Left ventricle myocardium superior (tissue), 1 donor: ENCODE measurements around the gene SDC1. TPM values are rescaled to one million over a fixed set of nuclear protein-coding genes. Genes with fewer than 3 reads are reported as not detected.
A peak's percentile ranks its signal among the peaks of the same experiment; 100 is the strongest.

ENCODE experiments used
- ATAC-seq: fragments of 200-7000 bp; cut with Tn5 transposase; one replicate; pipeline ENCODE4 v1.9.1; 2020; ENCODE audit warnings: mild to moderate bottlenecking, moderate library complexity
- DNase-seq: peaks from one replicate; pipeline ENCODE4 v3.0.0-alpha.2; 2020
- intact Hi-C: fragments of 100-400 bp; cut with micrococcal nuclease; formaldehyde crosslinking; loops from one replicate; pipeline ENCODE4 v1.11.0; 2022
- total RNA-seq: library from RNA; stranded (reverse); fragmentation: NEBNext Ultra II Directional; extraction: Animal tissue kit (Norgen Biotek cat#: 25700); gene quantifications from one replicate; pipeline ENCODE4 v1.2.1, GENCODE V29; 2021
- donor health status: DM: no; HTN: yes; CAD: no; lungs with severe emphysema.

SDC1 gene
- total RNA-seq, 1 donor from 2014 or later, result 0.42 TPM

GRCh38 chr2:20188851-20189250 is 36.1 kb downstream of the SDC1 start:
- DNase-seq (no peak), ATAC-seq (no peak)
- intact Hi-C loops, result no loop called here

GRCh38 chr2:20188201-20188600 is 36.7 kb downstream of the SDC1 start:
- intact Hi-C loops, result no loop called here
- no peak for DNase-seq

GRCh38 chr2:20187331-20187730 is 37.6 kb downstream of the SDC1 start:
- no peak for DNase-seq
- no peak for ATAC-seq
- intact Hi-C loops, result no loop called here

More at GRCh38 chr2:20188201-20188600, 36.7 kb downstream of the SDC1 start:
- ATAC-seq, result no peak

GRCh38 chr2:20186855-20187187 is 38.1 kb downstream of the SDC1 start:
- intact Hi-C loops, result no loop called here
- no peak for ATAC-seq

GRCh38 chr2:20186078-20186854 is 38.7 kb downstream of the SDC1 start:
- DNase-seq, result peak; percentile 16
- intact Hi-C loops, result no loop called here
- peak; percentile 25 for ATAC-seq

More at GRCh38 chr2:20186855-20187187, 38.1 kb downstream of the SDC1 start:
- DNase-seq, result no peak

GRCh38 chr2:20185176-20186022 is 39.5 kb downstream of the SDC1 start:
- intact Hi-C loops, result no loop called here
- ATAC-seq (peak; percentile 22), DNase-seq (peak; percentile 21)

- ATAC-seq, result no peak
- peak; percentile 19 for DNase-seq
- intact Hi-C loops, result no loop called here
These were observed 40.6 kb downstream of the SDC1 start for GRCh38 chr2:20184067-20184938.

- ATAC-seq, result no peak
- intact Hi-C loops, result no loop called here
These were observed 41.6 kb downstream of the SDC1 start for GRCh38 chr2:20183373-20183772.

GRCh38 chr2:20182241-20182931 is 42.5 kb downstream of the SDC1 start:
- DNase-seq (peak; percentile 34), ATAC-seq (peak; percentile 28)
- intact Hi-C loops, result no loop called here

More at GRCh38 chr2:20183373-20183772, 41.6 kb downstream of the SDC1 start:
- no peak for DNase-seq

GRCh38 chr2:20181761-20182160 is 43.2 kb downstream of the SDC1 start:
- intact Hi-C loops, result no loop called here
- peak; percentile 15 for DNase-seq

GRCh38 chr2:20180676-20181648 is 44.0 kb downstream of the SDC1 start:
- intact Hi-C loops, result no loop called here
- no peak for ATAC-seq
- peak; percentile 5 for DNase-seq

More at GRCh38 chr2:20181761-20182160, 43.2 kb downstream of the SDC1 start:
- ATAC-seq, result no peak

GRCh38 chr2:20179755-20180594 is 45.0 kb downstream of the SDC1 start:
- intact Hi-C loops, result no loop called here
- ATAC-seq (no peak), DNase-seq (peak; percentile 11)

GRCh38 chr2:20179466-20179754 is 45.5 kb downstream of the SDC1 start:
- intact Hi-C loops, result no loop called here
- no peak for DNase-seq

GRCh38 chr2:20178666-20179465 is 46.1 kb downstream of the SDC1 start:
- intact Hi-C loops, result no loop called here
- ATAC-seq (no peak), DNase-seq (no peak)

More at GRCh38 chr2:20179466-20179754, 45.5 kb downstream of the SDC1 start:
- no peak for ATAC-seq

- DNase-seq (no peak), ATAC-seq (no peak)
- intact Hi-C loops, result no loop called here
These were observed 46.7 kb downstream of the SDC1 start for GRCh38 chr2:20178249-20178607.

- intact Hi-C loops, result no loop called here
- ATAC-seq (no peak), DNase-seq (no peak)
These were observed 47.2 kb downstream of the SDC1 start for GRCh38 chr2:20177556-20178248.
